SK-N-SH treated with all-trans-retinoic acid at 6 μM for 48 hours (cell line): ENCODE measurements around the gene TBCD.

Experiments
- ESRRG ChIP-seq: fragments of 250-450 bp; sonication (Bioruptor Pico); IDR thresholded peaks from 2 replicates; pipeline ENCODE4 v1.6.1; 2021; ENCODE audit warnings: mild to moderate bottlenecking
- ZNF8 ChIP-seq: fragments of 450-650 bp; formaldehyde crosslinking; IDR thresholded peaks from 2 replicates; pipeline ENCODE4 v1.5.0; 2020; ENCODE audit warnings: mild to moderate bottlenecking, moderate library complexity

- TF ChIP-seq ZNF8 (CRISPR knock-in tag): no peak
- TF ChIP-seq ESRRG (CRISPR knock-in tag): no peak
Observed at GRCh38 chr17:82702231-82702927, 49.5 kb upstream of the TBCD start.
